HG02973 (cell line): ENCODE results near the gene RPS15.

ENCODE experiments used
- ATAC-seq: cut with Tn5 transposase; IDR thresholded peaks from one replicate; pipeline ENCODE4 v1.9.1; 2021; ENCODE audit warnings: moderate library complexity; ENCODE audit not compliant: unreplicated experiment

Gene RPS15

DNA sequence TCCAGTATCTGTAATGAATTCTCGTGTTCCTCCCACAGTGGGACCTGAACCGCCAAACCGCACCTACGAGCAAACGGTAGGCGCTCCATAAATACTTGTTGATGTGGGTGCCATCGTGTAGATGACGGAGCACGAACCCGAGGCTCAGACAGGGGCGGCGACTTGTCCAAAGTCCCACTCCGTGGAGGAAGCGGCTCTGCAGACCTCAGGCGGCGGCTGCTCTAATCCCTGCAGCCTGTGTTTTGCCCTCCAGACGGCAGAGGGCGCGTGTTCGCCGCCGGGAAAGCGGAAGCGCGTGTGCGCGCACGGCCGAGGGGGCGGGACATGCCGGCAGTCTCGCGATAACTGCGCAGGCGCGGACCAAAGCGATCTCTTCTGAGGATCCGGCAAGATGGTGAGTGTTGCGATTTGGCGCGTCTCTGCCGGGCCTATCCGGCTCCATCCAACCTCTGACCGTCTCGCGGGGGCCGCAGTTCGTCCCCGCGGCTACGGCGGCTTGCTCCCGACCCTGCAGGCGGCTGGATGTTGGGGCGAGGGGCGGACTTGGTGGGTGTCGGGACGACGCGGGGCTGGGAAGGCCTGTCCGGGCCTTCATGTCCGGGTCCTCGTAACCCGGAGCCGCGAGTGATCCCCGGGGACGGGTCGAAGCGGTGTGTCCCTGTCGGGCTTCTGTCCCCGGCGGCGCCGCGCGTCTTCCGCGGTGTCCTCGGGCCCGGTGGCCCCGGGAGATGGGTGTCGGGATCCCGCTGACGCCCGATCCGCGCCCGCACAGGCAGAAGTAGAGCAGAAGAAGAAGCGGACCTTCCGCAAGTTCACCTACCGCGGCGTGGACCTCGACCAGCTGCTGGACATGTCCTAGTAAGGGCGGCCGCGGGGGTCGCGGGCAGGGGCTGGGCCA is at the start of gene RPS15:
TSS of gene RPS15 (plus strand) at position 362 of the 898 bp plus-strand sequence. CDS start at position 392, 30 bp downstream.
- ATAC-seq: peak; percentile 72

DNA sequence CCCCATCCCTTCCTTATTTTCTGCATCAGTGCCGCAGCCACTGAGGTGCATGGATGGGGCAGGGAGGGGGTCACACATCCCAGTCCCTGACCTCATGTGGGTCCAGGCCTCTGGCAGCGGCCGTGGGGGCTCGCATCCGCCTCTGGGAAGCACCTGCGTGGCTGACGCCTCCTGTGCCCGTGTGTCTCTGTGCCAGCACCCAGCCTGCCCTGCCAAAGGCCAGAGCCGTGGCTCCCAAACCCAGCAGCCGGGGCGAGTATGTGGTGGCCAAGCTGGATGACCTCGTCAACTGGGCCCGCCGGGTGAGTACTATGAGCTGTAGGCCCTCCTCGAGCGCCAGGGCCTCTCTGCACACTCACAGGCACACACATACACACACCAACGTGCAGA is 49.6 kb upstream of the RPS15 start:
- ATAC-seq: no peak

DNA sequence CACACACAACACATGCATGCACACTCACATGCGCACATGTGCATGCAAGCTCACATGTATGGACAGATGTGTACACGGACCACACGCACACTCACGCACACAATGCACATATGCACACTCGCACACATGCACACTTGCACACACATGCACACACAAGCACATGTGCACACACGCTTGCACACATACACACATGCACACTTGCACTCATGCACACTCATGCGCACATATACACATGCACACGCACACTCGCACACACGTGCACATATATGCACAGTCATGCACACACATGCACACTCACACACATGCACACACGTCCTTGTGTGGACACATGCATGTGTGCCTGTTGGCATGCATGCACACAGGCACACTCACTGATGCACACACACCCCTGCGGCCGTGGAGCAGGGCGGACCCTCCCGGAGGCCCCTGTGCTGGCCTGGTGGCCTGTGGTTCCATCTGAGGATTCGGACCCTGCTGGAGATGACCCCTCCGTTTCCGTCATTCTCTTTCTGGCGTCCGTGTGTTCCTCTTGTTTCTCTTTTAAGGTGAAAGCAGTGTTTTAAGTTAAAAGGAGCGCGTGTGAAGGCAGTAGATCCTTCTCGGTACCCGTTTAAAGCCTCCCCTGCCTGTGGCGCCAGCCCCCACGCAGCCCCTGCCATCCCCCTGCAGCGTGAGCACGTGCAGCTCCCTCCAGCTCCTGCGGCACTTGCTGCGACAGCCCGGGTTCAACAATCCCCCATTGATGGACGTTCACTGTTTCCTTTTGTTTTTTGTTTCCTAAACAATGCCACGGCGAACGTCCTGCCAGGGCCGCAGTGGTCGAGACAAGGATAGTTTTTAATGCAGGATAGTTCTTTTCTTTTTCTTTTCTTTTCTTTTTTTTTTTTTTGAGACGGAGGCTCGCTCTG is 48.9 kb upstream of the RPS15 start:
- no peak for ATAC-seq

DNA sequence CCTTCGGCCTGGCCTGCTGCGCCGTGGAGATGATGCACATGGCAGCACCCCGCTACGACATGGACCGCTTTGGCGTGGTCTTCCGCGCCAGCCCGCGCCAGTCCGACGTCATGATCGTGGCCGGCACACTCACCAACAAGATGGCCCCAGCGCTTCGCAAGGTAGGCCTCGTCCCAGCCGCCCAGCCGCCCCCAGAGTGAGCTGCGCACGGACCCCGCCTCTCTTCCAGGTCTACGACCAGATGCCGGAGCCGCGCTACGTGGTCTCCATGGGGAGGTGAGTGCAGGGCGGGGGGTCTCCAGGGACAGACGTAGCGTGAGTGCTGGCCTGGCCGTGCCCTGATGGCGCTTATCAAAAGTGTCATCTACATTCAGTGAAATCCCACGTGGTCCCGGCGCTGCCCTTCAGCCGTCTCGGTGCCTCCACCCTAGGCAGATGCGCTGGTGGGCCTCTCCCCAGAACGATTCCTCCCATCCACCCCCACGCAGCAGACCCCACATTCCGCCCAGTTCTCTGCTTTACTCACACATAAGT is 47.2 kb upstream of the RPS15 start:
- no peak for ATAC-seq

DNA sequence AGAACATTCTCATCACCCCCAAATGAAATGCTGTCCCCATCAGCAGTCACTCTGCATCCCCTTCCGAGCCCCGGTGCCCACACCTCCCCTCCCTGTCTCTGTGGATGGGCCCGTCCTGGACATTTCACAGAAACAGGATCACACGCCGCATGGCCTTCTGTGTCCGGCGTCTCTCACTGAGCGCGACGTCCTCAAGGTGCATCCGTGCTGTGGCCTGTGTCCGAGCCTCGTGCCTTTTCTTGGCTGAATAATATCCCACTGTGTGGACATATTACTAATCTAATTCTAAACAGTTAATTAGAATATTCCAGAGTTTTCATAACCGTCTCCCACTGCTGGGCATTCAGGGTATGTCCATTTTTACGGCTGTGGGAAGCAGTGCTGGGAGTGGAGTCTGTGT is 45.8 kb upstream of the RPS15 start:
- ATAC-seq: no peak

DNA sequence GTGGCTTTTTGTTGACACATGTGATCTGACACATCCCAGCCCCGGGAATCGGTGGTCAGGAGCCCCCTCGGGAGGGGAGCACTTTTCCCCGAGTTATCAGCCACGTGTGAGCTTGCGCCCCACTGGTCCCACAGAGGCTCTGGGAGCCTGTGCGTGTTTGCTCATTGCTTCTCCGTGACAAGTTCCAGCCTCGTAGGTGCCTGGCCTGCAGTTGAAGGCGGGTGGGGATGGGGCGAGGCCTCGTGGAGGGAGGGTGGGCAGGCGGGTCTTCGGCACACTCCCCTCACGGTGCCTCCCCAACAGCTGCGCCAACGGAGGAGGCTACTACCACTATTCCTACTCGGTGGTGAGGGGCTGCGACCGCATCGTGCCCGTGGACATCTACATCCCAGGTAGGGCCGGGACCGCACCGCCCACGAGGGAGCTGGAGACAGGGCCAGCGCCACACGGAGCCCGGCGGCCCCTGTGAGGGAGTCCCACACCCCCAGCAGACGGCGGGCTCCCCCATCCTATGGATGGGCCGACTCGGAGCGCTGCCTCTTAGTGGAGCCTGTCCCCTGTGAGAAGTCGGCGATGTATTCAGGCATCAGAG is 45.2 kb upstream of the RPS15 start:
- ATAC-seq: no peak

DNA sequence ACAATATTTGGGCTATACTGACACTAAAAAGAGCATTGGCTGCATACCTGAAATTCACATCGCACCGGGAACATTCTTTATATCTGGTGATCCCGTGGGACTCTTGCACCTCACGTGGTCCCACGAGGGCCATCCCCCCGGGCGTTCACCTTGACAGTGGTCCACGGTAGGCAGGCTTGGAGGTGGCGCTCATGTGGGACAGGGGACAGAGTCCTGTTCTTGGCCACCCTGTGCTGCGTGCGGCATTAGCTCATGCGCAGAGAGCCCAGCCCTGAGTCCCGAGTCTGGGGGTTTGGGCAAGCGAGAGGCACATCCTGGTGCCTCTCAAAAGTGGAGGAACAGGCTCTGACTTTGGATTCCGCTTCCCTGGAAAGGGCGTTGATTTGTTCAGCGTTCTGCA is 44.4 kb upstream of the RPS15 start:
- ATAC-seq: no peak

DNA sequence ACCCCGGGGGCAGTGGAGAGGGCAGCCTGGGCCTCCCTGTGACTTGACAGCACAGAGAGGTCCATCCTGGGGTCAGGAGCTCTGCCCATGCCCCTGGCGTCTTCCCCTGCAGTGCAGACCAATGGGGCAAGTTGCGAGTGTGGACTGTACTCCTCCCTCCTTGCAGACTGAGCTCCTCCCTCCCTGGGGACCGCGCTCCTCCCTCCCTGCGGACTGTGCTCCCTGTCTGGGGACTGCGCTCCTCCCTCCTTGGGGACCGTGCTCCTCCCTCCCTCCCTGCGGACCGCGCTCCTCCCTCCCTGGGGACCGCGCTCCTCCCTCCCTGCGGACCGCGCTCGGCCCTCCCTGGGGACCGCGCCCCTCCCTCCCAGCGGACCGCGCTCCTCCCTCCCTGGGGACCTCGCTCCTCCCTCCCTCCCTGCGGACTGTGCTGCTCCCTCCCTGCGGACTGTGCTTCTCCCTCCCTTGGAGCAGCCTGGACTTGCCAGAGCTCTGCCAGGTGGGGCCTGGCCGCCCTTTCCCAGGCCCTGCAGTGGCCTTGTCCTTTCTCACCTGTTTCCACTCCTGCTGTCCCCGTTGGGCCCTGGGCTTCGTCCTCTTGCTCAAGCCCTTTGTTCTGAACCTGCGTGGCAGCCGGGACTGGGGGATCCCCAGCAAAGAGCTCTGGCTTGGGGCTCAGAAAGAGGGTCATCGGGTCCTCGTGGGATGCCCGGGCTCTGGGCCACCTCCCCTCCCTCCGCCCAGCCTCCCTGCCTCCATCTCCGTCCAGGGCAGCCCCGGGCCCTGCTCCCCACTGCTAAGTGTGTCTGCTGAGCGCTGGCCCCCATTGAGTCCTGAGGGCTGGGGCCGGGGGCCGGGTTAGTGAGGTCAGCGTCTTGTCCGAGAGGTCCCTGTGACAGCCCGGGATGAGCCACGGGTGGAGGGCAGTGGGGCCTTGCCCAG is 43.7 kb upstream of the RPS15 start:
- no peak for ATAC-seq

DNA sequence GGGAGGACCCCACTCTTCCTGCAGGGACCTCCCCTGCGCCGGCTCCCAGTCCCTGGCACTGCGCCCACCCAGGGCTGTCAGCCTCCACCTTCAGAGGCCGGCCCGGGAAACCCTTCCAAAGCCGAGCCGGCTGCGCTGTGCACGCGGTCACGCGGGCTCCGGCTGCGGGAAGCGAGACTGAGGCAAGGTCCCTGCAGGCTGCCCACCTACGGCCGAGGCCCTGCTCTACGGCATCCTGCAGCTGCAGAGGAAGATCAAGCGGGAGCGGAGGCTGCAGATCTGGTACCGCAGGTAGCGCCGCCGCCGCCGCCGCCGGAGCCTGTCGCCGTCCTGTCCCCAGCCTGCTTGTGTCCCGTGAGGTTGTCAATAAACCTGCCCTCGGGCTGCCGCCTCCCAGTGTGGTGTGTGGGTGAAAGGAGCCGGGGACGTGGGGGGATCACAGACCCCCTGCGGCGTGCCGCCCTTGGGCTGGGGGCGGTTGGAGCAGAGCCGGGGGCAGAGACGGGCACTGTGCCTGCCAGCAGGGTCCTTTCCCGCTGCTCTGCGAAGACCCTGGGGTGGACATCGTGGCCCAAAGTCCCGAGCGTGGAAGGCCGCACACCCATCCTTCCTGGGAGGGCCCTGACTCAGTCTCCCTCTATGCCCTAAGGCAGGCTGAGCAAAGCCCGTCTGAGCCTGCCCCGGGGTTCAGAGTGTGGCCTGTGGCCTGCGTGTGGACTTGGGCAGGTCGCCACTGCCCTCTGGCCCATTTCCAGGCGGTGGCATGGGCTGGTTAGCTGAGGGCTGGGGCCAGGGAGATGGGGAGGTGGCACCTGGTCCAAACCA is 42.8 kb upstream of the RPS15 start:
- no peak for ATAC-seq

DNA sequence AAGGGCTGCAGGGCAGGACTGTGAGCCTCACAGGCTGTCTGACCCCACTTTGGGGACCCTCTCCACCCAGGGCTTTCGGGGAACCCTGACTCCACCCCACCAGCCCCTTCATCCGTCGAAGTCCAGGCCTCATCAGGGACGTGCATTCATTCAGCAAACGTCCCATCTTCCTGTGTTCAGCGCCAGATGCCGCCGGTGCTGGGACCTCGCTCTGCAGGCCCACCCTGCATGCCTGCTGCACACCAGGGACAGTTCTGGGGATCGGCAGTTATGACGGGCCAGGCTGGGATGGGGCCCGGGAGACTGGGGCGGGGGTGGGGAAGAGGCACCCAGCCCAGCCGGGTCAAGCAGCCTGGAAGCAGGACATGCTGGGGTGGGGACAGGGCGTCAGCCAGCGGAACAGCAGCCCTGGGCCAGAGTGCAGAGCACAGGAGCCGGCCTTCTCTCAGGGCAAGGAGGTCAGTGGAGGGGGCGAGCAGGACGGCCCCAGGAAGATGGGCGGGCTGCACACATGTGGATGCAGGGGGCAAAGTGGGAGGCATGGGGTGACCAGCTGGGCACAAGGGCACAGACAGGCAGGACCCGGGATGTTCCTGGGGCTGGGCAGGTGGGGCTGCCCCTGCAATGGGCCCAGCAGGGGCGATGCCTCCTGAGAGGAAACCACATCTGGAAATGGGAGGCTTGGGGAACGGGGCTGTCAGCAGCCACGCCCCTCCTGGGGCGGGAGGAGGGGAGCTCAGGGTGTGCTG is 42.0 kb upstream of the RPS15 start:
- ATAC-seq: no peak

DNA sequence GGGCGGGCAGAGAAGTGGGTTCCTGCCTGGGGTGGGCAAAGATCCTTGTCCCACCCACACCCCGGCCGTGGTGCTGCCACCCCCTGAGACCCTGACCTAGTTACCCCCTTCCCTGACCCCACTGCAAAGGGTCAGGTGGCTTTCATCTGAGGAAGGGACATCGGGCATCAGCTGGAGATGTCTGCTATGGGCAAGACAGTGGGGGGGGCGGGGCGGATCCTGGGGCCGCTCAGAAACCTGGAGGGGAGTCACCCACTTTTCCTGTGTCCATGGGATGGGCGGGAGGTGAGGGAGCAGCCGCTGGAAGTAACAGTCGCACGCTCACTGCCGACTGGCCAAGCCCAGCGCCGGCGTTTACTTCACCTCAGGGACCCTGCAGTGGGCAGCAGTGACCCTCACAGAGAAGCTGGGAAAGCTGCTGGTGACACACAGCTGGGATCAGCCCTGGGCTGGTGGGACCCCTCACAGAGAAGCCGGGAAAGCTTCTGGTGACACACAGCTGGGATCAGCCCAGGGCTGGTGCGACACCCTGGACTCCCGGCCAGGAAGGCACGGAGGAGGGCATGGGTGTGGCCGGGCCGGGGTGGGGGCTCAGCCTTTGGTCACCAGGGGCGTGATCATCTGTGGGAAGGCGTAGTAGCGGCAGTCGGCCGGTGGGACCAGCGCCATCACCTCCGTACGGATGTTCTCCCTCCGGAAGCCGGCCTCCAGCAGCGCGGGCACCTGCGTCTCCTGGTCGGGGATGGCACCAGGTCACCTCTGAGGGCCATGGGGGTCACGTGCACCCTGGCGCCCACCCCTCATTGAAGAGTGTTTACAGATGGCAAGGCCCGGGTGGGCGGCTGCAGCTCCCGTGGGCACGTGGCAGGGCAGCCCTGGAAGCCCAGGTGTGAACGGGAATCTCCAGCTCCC is 41.2 kb upstream of the RPS15 start:
- ATAC-seq: no peak

DNA sequence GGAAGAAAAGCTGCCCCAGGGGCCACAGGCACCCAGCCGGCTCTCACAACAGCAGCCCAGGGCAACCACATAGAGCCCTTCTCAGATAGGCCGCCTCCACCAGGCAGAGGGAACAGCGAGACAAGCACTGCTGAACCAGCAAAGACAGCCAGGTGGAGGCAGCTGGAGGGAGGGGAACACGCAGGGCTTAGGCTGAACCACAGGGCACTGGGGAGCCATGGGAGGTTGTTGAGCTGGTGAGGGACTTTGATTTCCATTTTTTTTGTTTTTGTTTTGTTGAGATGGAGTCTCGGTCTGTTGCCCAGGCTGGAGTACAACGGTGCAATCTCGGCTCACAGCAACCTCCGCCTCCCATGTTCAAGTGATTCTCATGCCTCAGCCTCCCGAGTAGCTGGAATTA is 40.4 kb upstream of the RPS15 start:
- ATAC-seq: no peak

DNA sequence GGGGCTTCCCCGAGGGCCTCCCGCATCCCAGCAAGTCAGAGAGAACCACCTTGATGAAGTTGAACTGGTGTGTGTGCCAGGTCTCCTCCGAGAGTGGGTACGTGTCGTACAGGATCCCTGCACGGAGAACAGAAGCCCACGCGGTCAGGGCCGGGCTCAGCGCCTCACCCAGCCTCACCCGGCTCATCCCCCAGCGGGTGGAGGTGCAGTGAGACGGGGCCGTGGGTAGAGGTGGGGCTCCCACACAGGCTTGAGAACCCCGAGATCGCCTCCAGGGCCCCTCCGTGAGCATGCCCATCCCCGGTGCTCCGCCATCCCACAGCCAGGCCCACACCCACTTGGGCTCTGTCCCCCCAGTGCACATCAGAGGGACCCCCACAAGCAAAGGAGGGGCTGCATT is 39.1 kb upstream of the RPS15 start:
- no peak for ATAC-seq

DNA sequence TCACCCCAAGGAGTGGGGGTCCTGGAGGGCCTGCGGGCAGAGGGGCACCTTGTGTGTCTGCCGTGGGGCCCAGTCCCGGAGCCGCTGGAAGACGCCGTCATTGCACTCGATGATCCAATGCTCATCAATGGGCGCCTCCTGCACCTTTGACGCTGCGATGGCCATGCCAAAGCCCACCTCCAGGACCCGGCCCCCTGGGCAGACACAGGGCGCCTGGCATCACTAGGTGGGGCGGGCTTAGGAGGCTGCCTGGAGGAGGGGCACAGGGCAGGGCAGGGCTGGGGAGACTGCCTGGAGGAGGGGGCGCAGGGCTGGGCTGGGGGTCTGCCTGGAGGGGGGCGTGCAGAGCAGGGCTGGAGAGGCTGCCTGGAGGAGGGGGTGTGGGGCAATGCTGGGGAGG is 38.5 kb upstream of the RPS15 start:
- no peak for ATAC-seq

DNA sequence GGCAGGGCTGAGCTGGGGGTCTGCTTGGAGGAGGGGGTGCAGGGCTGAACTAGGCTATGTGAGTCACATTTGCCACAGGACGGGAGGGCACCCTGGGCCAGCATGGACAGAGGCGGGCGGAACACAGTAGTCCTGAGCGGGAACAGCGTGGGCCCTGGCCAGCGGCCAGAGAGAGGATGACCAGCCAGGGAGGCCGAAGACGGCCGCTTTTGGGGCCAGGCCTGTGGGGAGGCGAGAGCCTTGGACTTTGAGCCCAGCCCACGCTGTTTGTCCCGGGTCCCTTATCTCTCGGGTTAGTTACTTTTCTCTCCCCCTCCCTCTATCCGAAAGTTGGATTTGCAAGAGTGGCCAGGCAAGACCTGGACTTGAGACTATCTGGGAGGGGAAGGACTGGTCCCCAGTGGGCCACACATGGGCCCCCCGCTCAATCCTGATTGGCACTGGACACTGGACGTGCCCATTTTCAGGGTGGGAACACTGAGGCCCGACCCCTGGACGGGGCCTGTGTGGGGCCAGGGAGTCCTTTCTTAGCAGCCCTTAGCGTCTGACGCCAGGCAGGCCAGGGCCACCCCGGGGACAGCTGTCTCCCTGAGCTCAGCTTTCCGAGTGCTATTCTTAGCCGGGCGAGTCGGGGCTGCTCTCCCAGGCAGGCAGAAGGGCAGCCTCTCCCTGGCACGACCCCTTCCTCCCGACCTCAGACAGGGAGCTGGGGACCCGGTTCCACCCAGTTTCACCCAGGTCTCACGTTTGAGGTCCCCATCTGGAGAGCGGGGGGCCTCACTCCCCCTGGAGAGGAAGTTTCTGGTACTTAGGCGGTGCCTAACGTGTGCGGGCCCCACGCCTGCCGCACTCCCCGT is 37.7 kb upstream of the RPS15 start:
- ATAC-seq: no peak

DNA sequence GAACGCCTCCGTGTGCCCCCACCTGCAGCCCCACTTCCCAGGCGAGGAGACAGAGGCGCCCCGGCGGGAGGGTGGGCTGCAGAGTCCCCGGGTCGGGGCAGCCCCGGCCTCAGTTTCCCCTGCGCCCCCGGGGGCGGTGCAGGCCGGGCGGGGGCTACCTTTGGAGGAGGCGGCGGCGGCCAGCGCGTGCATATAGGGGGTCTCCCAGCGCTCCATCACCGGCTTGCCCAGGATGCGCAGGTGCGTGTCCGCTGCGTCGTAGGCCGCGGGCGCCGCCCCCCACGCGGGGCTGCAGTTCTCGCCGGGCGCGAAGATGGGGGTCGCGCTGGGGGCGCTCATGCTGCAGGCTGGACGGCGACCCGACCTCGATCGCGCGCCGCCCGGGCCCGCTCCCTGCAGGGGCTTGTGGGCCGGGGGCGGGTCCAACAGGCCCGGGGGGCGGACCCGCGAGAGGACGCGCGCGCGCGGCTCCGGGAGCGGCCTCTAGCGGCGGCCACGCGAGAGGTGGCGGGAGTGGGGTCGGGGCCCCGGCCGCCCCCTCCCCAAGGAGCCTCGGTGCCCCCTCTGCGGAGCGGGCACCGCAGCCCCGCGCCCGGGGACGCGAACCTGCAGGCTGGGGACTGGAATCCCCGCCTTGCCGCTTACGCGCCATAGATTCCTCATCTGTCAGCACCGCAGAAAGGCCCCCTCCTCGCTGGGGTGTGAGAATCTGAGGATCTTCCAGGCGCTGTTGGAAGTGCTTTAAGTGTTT is 36.9 kb upstream of the RPS15 start, which contains the start of gene GAMT:
TSS of gene GAMT (minus strand) at position 405 of the 751 bp plus-strand sequence. CDS start at position 339, 66 bp downstream.
- ATAC-seq: no peak
